Thyroid gland (tissue), 4 donors: ENCODE data around the gene ASCC3. TPM values are rescaled to one million over a fixed set of nuclear protein-coding genes. Genes with fewer than 3 reads are reported as not detected.

ENCODE experiments used
- DNase-seq, 2 donors: peaks; one replicate each; pipeline ENCODE4 v3.0.0-alpha.2; 2019
- H3K27ac ChIP-seq, 3 donors: fragments of 200-600 bp; sonication (generic); 1 replicate in 2 of 3; 2 replicates in 1 of 3; pipeline ENCODE4 v1.5.1; 2016 to 2019; ENCODE audit warnings: mild to moderate bottlenecking in 1 of 3, moderate library complexity in 1 of 3
- H3K27me3 ChIP-seq: fragments of 200-600 bp; sonication (generic); one replicate; pipeline ENCODE4 v1.5.1; 2019
- H3K36me3 ChIP-seq, 2 donors: fragments of 200-600 bp; sonication (generic); one replicate each; pipeline ENCODE4 v1.5.1; 2016 to 2019
- H3K4me1 ChIP-seq, 2 donors: fragments of 200-600 bp; sonication (generic); one replicate each; pipeline ENCODE4 v1.5.1; 2017 to 2019
- H3K4me3 ChIP-seq, 3 donors: fragments of 200-600 bp; sonication (generic); replicated peaks in 1 of 3; 1 replicate in 2 of 3; 2 replicates in 1 of 3; pipeline ENCODE4 v1.5.1; 2016; ENCODE audit warnings: mild to moderate bottlenecking in 1 of 3
- H3K9me3 ChIP-seq: fragments of 200-600 bp; sonication (generic); one replicate; pipeline ENCODE4 v1.5.1; 2017
- CTCF ChIP-seq, 6 experiments: fragments of 200-600 bp in 3 of 6; fragments of 450-650 bp in 3 of 6; sonication (generic) in 3 of 6; IDR thresholded peaks; one replicate each; pipeline ENCODE4 v1.5.1; 2016 to 2019; ENCODE audit warnings: antibody characterized with exemption in 6 of 6, mild to moderate bottlenecking in 2 of 6, inconsistent platforms in 1 of 6, moderate library complexity in 1 of 6
- POLR2A ChIP-seq, 2 donors: fragments of 450-650 bp; IDR thresholded peaks; one replicate each; pipeline ENCODE4 v1.6.1; 2017; ENCODE audit warnings: antibody characterized with exemption in 2 of 2, mild to moderate bottlenecking in 2 of 2, moderate library complexity in 1 of 2
- WGBS, 2 donors: methylation state at CpG; one replicate each; pipeline ENCODE4 v1.1.5; 2017; 5-methylcytosine and 5-hydroxymethylcytosine counted together
- intact Hi-C: fragments of 100-400 bp; cut with DNase I; formaldehyde crosslinking; loops from one replicate; pipeline ENCODE4 v1.15.1; 2023
- total RNA-seq, 4 donors: library from RNA; depleted of rRNA; stranded (reverse); fragments of >200 nt; gene quantifications; one replicate each; pipeline ENCODE4 v1.2.3, GENCODE V29; 2016

The ASCC3 gene
- total RNA-seq, 4 donors from 2014 or later = 27.3 to 40.1 (median 33.8) TPM

GRCh38 chr6:100620085-100620840, 260.9 kb downstream of the ASCC3 start:
- Histone ChIP-seq H3K27ac (no peak overlapping the region), H3K27me3 (no peaks in the 10 kb centered on the region), H3K9me3 (no peaks in the 10 kb centered on the region), H3K36me3 (no peaks in the 10 kb centered on the region), H3K4me1 (no peaks in the 10 kb centered on the region), H3K4me3 (no peak overlapping the region)
- TF ChIP-seq CTCF (IDR thresholded peaks at IDR 0.05) (no peak), POLR2A (IDR thresholded peaks at IDR 0.05) (no peak)
- WGBS, 2 donors = 100% methylated on average over 3 of the region's 3 CpGs
- DNase-seq = no peak
- intact Hi-C loops = no loop called here

- Histone ChIP-seq H3K36me3 (no peaks in the 10 kb centered on the region), H3K4me3 (no peak overlapping the region), H3K27ac (no peak overlapping the region), H3K4me1 (no peaks in the 10 kb centered on the region), H3K9me3 (no peaks in the 10 kb centered on the region), H3K27me3 (no peaks in the 10 kb centered on the region)
- TF ChIP-seq POLR2A (IDR thresholded peaks at IDR 0.05) (no peak), CTCF (IDR thresholded peaks at IDR 0.05) (no peak)
- intact Hi-C loops = no loop called here
- 96 to 97% methylated on average over 4 of the region's 4 CpGs for WGBS, 2 donors
- DNase-seq = no peak
These were observed 262.8 kb downstream of the ASCC3 start for GRCh38 chr6:100618351-100618671.

- Histone ChIP-seq H3K27me3 (no peaks in the 10 kb centered on the region), H3K4me1 (no peaks in the 10 kb centered on the region), H3K4me3 (no peak overlapping the region), H3K36me3 (no peaks in the 10 kb centered on the region), H3K9me3 (no peaks in the 10 kb centered on the region), H3K27ac (no peak overlapping the region)
- TF ChIP-seq POLR2A (IDR thresholded peaks at IDR 0.05) = no peak
- TF ChIP-seq CTCF (IDR thresholded peaks at IDR 0.05) = no peak
- no peak for DNase-seq
- WGBS, 2 donors = 67 to 91% methylated on average over 4 of the region's 4 CpGs
- intact Hi-C loops = no loop called here
These were observed 263.3 kb downstream of the ASCC3 start for GRCh38 chr6:100617633-100618350.

- Histone ChIP-seq H3K36me3 (no peaks in the 10 kb centered on the region), H3K4me3 (no peak overlapping the region), H3K27me3 (no peaks in the 10 kb centered on the region), H3K4me1 (no peaks in the 10 kb centered on the region), H3K27ac (no peak overlapping the region), H3K9me3 (no peaks in the 10 kb centered on the region)
- DNase-seq = no peak
- no peak for TF ChIP-seq CTCF (IDR thresholded peaks at IDR 0.05)
- TF ChIP-seq POLR2A (IDR thresholded peaks at IDR 0.05) = no peak
- WGBS, 2 donors = 95 to 96% methylated on average over 8 of the region's 8 CpGs
- intact Hi-C loops = no loop called here
These were observed 266.2 kb downstream of the ASCC3 start for GRCh38 chr6:100614933-100615332.

- Histone ChIP-seq H3K4me3 (no peak overlapping the region), H3K36me3 (no peaks in the 10 kb centered on the region), H3K9me3 (no peaks in the 10 kb centered on the region), H3K27ac (no peak overlapping the region), H3K27me3 (no peaks in the 10 kb centered on the region), H3K4me1 (no peaks in the 10 kb centered on the region)
- TF ChIP-seq CTCF (IDR thresholded peaks at IDR 0.05) (no peak), POLR2A (IDR thresholded peaks at IDR 0.05) (no peak)
- DNase-seq = no peak
- intact Hi-C loops = no loop called here
- 95 to 99% methylated on average over 4 of the region's 4 CpGs for WGBS, 2 donors
These were observed 266.7 kb downstream of the ASCC3 start for GRCh38 chr6:100614386-100614785.
